Activated CD8-positive, alpha-beta memory T cell treated with anti-CD3 and anti-CD28 coated beads, Interleukin-2, amount 10 ng/mL, durations not matched to agents 7 days and 5 days (primary cell): ENCODE results near the gene POLD4. TPM values are rescaled to one million over a fixed set of nuclear protein-coding genes. Genes with fewer than 3 reads are reported as not detected.

Experiments
- ATAC-seq: fragments of 150-1000 bp; cut with Tn5 transposase; one replicate; pipeline ENCODE4 v1.10.0; 2021; ENCODE audit warnings: moderate library complexity
- CTCF ChIA-PET: fragments of 350-600 bp; sonication (Branson Sonifier 250); formaldehyde crosslinking; loops from one replicate; lab custom pipeline; 2021; ENCODE audit warnings: antibody characterized with exemption; lab: Charles Lee
- DNase-seq: peaks from one replicate; pipeline ENCODE4 v3.0.0-alpha.2; 2020
- H3K27ac Mint-ChIP-seq: one replicate; pipeline ENCODE4 v1.8.0; 2021; ENCODE audit warnings: mild to moderate bottlenecking, mixed read lengths
- H3K27me3 Mint-ChIP-seq: one replicate; pipeline ENCODE4 v1.8.0; 2021; ENCODE audit warnings: mixed read lengths
- H3K36me3 Mint-ChIP-seq: one replicate; pipeline ENCODE4 v1.8.0; 2021; ENCODE audit warnings: mild to moderate bottlenecking, mixed read lengths
- H3K4me1 Mint-ChIP-seq: one replicate; pipeline ENCODE4 v1.8.0; 2021; ENCODE audit warnings: mixed read lengths
- H3K4me3 Mint-ChIP-seq: one replicate; pipeline ENCODE4 v1.8.0; 2021; ENCODE audit warnings: mild to moderate bottlenecking, moderate library complexity, mixed read lengths
- H3K9me3 Mint-ChIP-seq: one replicate; pipeline ENCODE4 v1.8.0; 2022; ENCODE audit warnings: low read depth, mixed read lengths
- total RNA-seq, 2 experiments: library from RNA; stranded (reverse); gene quantifications; one replicate each; pipeline ENCODE4 v1.2.3, GENCODE V29; 2021

The POLD4 gene
- total RNA-seq, 2 experiments from 2014 or later = 36.5 to 49.6 TPM

DNA sequence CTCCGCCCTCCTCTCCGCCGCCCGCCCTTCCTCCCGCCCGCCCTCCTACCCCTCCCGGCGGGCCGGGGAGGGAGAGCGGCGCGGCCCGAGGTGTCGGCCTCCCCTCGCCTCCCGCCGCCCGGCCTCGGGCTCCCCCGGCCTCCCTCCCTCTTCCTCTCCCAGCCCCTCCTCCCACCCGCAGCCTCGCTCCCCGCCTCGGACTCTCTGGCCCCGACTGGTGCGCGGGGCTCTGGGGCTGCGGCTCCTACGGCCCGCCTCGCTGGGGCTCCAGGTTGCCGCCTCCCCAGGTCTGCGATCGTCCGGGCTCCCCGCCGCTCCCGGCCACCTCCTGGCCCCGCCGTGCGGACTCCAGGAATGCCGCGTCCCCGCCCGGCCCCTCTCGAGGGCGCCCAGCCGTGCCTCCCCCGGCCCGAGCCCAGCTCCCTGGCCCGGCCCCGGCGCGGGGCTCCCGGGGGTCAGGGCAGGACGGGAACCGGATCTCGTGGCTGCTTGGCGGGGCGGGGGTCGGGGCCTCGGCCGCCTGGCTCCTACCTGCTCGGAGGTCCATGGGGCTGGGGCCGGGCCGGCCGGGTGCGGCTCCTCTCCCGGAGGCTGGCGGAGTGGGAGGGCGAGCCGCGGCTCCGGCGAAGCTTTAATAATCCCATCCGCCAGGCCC lies 19.8 kb upstream of the POLD4 start, which contains the start of gene CLCF1:
CLCF1 (minus strand) TSS at position 606 of the 655 bp plus-strand sequence; CDS start at position 547, 59 bp downstream.
- Mint-ChIP-seq H3K4me1 (peaks cover 45% of the 10 kb centered on the region), H3K4me3 (peak within 1 kb of the TSS; percentile 72), H3K27me3 (peaks cover 70% of the 10 kb centered on the region), H3K9me3 (no peaks in the 10 kb centered on the region), H3K27ac (peak within 1 kb of the TSS; percentile 65), H3K36me3 (no peaks in the 10 kb centered on the region)
- DNase-seq = no peak
- CTCF ChIA-PET = interaction anchor here (0.7 to 32.6 kb wide), 8 partner anchors 3 to 257 kb away, joined by 3 to 1153 read pairs (median 6); partner anchors contain the start of genes CLCF1, PITPNM1, POLD4 and PPP1CA
- peak; percentile 37 for ATAC-seq

DNA sequence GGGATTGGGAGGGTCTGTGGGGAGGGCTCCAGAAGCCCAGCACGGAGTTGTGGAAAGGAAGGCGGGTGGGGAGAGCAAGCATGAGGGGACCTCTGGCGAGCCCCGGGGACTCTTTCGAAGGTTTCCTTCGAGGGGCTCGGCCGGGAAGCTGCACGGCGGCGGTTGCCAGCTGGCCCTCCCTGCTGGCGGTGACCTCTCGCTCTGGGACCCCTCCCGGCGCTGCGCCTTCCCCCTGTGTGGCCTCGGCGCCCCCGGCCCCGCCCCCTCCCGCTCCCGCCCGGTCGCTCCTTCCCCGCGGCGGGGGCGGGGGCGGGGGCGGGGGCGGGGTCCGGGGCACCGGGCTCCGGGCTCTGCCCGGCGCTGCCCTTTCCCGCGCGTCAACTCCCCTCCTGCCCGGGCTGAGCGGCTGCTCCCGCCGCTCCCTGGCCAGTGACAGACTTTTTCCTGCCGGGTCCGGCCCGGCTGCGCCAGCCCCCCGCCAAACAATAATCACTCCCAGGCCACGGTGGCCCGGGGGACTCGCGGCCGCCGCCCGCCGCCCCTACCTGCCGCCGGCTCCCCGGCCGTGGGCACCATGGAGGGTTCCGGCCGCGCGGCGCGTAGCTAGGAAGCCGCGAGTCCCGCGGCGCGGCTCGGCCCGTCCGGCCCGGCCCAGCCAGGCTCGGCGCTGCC lies 19.1 kb upstream of the POLD4 start:
- no peak overlapping the region for H3K4me3 Mint-ChIP-seq
- peaks cover 66% of the 10 kb centered on the region for H3K27me3 Mint-ChIP-seq
- H3K36me3 Mint-ChIP-seq = no peaks in the 10 kb centered on the region

DNA sequence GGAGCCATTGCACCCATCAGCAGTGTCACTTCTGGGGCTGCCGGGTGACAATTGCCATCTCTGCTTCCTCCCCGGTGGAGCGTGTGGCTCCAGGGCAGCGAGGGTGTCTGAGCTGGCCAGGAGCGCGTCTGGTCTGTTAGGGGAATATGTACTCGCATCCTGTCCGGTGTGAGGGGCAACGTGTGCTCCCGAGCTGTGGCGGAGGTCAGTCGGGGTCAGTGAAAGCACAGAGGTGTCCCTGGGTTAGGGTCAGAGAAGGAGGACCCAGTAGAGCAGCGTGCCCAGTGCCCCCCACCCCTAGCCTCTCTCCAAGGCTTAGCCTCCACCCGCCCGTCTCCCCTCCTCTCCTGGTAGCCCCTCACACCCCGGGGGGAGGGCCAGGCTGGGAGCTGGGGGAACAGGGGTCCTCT lies 18.6 kb upstream of the POLD4 start:
- DNase-seq = no peak
- Mint-ChIP-seq H3K36me3 (no peaks in the 10 kb centered on the region), H3K4me3 (peak overlapping the region; percentile 44), H3K9me3 (no peaks in the 10 kb centered on the region), H3K4me1 (peaks cover 50% of the 10 kb centered on the region), H3K27me3 (peaks cover 63% of the 10 kb centered on the region), H3K27ac (no peak overlapping the region)
- no peak for ATAC-seq
- CTCF ChIA-PET = interaction anchor here (1.0 to 32.6 kb wide), 3 partner anchors 5 to 29 kb away, joined by 3 to 1153 read pairs (median 1153); partner anchors contain the start of genes CLCF1, POLD4 and RAD9A

More for the DNA sequence above, 19.1 kb upstream of the POLD4 start:
- no peak for DNase-seq
- peak; percentile 3 for ATAC-seq
- CTCF ChIA-PET = interaction anchor here (0.8 to 32.6 kb wide), 5 partner anchors 4 to 256 kb away, joined by 3 to 1153 read pairs (median 9); partner anchors contain the start of genes CLCF1, POLD4 and RAD9A
- Mint-ChIP-seq H3K4me1 (peaks cover 50% of the 10 kb centered on the region), H3K27ac (no peak overlapping the region), H3K9me3 (no peaks in the 10 kb centered on the region)

DNA sequence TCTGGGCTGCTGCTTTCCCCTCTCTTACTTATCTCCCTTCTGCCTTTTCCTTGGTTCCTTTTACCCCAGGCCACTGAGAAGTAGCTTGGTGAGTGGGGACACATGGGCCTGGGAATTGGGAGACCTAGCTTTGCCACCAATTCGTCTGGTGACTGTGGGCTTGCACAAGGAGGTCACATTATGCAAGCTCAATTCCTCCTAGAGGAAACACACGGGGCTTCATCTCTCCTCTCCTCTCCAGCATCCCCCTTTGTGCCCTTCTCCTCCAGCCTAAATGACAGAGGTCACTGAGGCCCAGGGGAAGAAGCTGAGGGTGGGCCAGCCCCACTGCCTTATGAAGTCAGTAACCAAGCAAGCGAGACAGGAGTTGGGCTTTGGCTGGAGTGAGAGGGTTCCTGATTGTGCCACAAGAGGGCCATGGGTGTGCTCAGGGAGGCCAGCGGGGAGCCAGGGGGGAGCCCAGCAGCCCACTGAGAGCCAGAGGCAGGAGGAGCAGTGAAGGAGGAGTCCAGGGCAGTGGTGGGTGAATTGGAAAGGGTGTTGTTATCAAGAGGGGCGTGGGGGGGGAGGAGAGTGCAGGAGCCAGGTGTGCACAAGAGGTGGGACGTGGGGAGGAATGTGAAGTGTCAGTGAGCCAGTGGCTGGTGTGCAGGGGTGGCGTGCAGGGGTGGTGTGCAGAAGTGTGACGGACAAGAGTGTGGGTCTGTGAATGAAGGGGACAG lies 18.0 kb upstream of the POLD4 start:
- peak overlapping the region; percentile 44 for H3K4me3 Mint-ChIP-seq
- CTCF ChIA-PET = interaction anchor here (1.0 to 32.6 kb wide), 5 partner anchors 5 to 32 kb away, joined by 3 to 1153 read pairs (median 24); partner anchors contain the start of genes CLCF1, POLD4 and RAD9A
- ATAC-seq (no peak), DNase-seq (no peak)
- peaks cover 58% of the 10 kb centered on the region for H3K27me3 Mint-ChIP-seq
- no peak overlapping the region for H3K27ac Mint-ChIP-seq
- H3K36me3 Mint-ChIP-seq = no peaks in the 10 kb centered on the region
- peaks cover 50% of the 10 kb centered on the region for H3K4me1 Mint-ChIP-seq
- no peaks in the 10 kb centered on the region for H3K9me3 Mint-ChIP-seq

DNA sequence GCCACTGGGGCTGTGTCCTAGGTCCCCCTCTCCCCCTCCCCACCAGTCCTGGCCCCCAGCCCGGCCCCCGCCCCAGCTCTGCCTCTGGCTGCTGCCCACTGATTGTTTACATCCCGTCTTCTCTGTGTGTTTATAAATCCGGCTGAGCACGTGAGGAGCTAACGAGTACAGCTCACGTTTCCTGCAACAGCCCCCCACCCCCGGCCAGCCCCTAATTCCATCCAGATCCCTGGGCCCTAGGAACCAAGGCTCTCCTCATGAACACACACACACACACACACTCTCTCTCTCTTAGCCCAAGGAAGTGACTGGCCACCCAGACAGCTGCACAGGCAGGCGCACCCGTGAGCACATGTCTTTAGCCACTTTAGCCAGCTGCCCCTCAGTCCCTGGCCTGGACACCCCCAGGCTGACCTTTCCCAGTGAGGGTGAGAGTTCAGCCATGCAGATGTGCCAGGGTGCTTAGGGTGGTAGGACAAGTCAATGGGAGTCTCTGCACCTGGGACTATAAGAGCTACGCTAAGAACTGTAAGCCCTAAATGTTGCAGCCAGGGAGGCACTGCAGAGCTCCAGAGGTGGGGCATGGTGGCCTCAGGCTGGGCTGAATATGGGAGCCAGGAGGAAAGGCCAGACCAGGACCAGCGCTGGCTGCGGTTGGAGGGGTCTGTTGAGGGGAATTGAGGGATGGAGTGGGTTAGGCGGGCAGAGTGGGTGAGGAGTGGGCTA lies 17.2 kb upstream of the POLD4 start:
- H3K4me1 Mint-ChIP-seq = peaks cover 48% of the 10 kb centered on the region
- H3K36me3 Mint-ChIP-seq = no peaks in the 10 kb centered on the region
- no peak for ATAC-seq
- H3K27me3 Mint-ChIP-seq = peaks cover 59% of the 10 kb centered on the region
- H3K27ac Mint-ChIP-seq = no peak overlapping the region
- H3K4me3 Mint-ChIP-seq = no peak overlapping the region
- CTCF ChIA-PET = interaction anchor here (1.2 to 32.6 kb wide), 6 partner anchors 6 to 244 kb away, joined by 3 to 1153 read pairs (median 14); partner anchors contain the start of genes CLCF1, PITPNM1, POLD4 and RAD9A
- DNase-seq = no peak
- no peaks in the 10 kb centered on the region for H3K9me3 Mint-ChIP-seq

DNA sequence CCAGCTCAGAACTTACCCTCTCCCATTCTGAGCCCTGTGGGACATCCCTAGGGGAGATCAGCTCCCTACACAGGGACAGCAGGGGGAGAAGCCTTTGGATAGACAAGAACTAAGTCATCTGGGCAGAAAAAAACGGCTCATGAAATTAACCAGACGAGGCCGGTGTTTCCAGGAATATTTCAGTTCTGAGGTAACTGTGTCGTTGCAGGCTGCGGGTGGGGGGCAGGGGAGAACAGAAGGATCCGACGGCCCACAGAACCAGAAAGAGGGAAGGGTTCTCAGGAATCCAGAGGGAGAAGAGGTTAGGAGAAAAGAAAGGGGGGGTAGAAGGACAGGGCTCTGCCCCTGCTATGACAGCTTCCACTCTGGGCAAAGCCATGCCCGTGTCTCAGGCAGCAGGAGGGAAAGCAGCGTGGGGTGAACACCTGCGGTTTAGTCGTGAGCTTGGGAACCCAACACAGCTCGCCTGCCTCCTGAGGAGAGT lies 16.5 kb upstream of the POLD4 start:
- no peak overlapping the region for H3K4me3 Mint-ChIP-seq
- no peaks in the 10 kb centered on the region for H3K36me3 Mint-ChIP-seq
- no peaks in the 10 kb centered on the region for H3K9me3 Mint-ChIP-seq
- ATAC-seq (no peak), DNase-seq (no peak)
- H3K27me3 Mint-ChIP-seq = peaks cover 62% of the 10 kb centered on the region
- CTCF ChIA-PET = interaction anchor here (1.2 to 32.6 kb wide), 7 partner anchors 7 to 245 kb away, joined by 3 to 1153 read pairs (median 5); partner anchors contain the start of genes CLCF1, PITPNM1, POLD4 and RAD9A
- peaks cover 48% of the 10 kb centered on the region for H3K4me1 Mint-ChIP-seq
- no peak overlapping the region for H3K27ac Mint-ChIP-seq

DNA sequence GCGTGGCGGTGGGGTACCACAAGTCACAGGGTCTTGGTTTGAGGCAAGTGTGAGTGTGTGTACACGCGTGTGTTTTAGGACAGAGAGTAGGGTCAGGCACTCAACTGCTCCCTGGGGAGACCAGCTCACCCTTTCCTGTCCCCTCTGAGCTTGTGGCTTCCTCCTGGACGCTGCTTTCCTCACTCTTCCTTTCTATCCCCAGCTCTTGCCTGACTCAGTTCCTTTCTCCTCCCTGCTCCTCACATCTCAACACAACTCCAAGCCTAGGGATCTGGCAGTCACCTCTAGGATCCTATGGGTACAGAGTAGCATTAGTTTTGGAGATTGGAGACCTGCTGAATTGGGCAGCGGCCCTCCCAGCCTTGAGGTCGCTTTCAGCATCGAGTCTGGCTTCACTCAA lies 15.9 kb upstream of the POLD4 start:
- Mint-ChIP-seq H3K27me3 (peaks cover 58% of the 10 kb centered on the region), H3K27ac (no peak overlapping the region), H3K36me3 (no peaks in the 10 kb centered on the region), H3K9me3 (no peaks in the 10 kb centered on the region), H3K4me1 (peaks cover 48% of the 10 kb centered on the region), H3K4me3 (no peak overlapping the region)
- DNase-seq = no peak
- ATAC-seq = no peak
- CTCF ChIA-PET = interaction anchor here (1.2 to 32.6 kb wide), 6 partner anchors 7 to 245 kb away, joined by 3 to 1153 read pairs (median 14); partner anchors contain the start of genes CLCF1, PITPNM1, POLD4 and RAD9A

DNA sequence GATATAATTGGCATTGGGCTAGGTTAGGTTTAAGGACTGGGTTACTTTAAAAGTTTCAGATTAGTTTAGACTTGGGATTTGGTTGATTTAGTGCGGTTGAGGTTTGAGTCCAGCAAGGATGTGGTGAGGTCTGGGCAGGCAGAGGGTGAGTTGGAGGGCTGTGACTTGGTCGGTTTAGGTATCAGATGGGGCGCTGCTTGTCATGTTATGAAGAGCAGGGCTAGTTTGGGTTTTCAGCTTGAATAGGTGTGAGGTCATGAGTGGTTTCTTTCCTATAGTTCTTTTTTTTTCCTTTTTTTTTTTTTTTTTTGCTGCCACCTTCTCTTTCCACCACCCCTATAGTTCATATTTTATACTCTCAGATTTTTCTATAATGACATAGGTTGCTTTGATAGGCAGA lies 15.3 kb upstream of the POLD4 start:
- H3K9me3 Mint-ChIP-seq = no peaks in the 10 kb centered on the region
- peaks cover 49% of the 10 kb centered on the region for H3K4me1 Mint-ChIP-seq
- H3K4me3 Mint-ChIP-seq = no peak overlapping the region
- H3K27me3 Mint-ChIP-seq = peaks cover 53% of the 10 kb centered on the region
- H3K36me3 Mint-ChIP-seq = no peaks in the 10 kb centered on the region
- peak; percentile 78 for DNase-seq
- CTCF ChIA-PET = interaction anchor here (1.2 to 32.6 kb wide), 4 partner anchors 7 to 106 kb away, joined by 5 to 1153 read pairs (median 588); partner anchors contain the start of genes CLCF1, POLD4 and RAD9A
- peak; percentile 31 for ATAC-seq
- peak overlapping the region; percentile 51 for H3K27ac Mint-ChIP-seq

DNA sequence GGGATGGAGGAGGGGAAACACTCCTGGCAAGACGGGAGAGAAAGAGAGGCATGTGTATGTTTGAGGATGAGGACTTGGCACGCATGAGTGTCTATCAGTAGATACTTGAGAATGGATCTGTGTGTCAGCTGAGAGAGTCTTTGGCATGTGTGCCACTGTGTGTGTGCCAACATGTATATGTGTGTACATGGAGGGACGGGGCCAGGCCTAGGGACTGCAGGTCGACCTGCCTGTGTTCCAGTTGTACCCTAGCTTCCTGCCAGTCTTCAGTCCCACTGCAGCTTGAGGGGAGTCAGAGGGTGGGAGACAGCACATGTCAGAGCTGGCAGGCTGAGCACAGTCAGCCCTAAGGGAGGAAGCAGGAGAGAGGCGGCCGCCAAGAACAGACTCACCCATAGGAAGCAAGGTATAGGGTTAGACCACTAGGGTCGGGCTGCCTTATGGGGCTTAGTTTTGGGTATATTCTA lies 14.4 kb upstream of the POLD4 start:
- Mint-ChIP-seq H3K4me3 (no peak overlapping the region), H3K27ac (no peak overlapping the region), H3K27me3 (peaks cover 53% of the 10 kb centered on the region), H3K36me3 (no peaks in the 10 kb centered on the region), H3K4me1 (peaks cover 47% of the 10 kb centered on the region), H3K9me3 (no peaks in the 10 kb centered on the region)
- DNase-seq = no peak
- ATAC-seq = no peak
- CTCF ChIA-PET = interaction anchor here (4.2 to 32.6 kb wide), 3 partner anchors 6 to 22 kb away, joined by 24 to 1153 read pairs (median 1153); partner anchors contain the start of genes CLCF1, POLD4 and RAD9A

DNA sequence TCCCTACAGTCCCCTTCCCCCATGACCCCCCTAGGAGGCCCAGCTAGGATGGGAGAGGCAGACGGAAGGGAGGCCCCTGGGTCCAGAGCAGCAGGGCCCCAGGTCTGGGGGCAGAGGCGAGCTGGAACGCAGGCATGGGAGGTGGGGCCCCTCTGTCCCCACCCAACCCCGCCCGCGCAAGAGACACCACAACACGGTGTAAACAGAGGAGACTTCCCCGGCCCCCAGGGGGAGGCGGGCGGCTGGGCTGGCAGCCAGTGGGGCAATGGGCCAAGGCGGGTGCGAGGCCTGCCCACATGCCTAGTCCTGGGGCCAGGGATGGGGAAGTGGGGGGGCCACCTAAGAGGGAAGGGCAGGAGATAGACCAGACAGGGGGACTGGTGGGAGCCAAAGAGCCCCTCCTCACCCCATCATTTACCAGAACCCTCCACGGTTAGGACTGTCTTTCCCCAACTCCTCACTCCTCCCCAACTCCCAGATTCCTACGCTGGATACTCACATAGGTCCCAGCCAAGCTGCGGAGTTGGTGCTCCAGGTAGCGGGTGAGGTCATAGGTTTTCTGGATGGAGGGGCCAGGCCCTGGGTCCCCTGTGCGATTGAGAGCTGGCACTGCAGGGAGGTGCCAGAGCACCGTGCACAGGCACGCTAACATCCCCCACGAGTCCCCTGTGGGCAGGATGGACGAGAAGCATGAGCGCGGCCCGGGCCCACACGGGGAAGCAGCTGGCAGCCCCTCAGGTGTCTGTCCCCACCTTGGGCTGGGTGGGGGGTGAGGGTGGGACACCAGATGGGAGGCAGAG lies 13.8 kb upstream of the POLD4 start:
- ATAC-seq = no peak
- peaks cover 59% of the 10 kb centered on the region for H3K27me3 Mint-ChIP-seq

DNA sequence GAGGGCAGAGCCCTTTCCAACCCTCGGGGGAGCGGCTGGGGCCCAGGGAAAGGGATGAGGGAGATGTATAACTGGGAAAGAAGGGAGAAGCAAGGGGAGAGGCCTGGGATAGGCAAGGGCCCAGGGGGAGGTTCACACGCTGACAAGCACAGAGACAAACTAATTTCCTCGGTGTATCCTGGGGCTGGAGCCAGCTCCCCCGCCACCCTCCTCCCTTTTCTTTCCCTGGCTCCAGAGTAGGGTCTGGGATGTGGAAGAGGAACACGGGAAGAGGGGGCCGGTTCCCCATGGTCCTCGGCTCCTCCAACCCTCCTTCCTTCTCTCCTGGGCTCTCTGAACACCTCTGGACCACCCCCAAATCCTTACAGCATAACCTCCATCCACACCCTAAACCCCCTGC lies 13.2 kb upstream of the POLD4 start:
- CTCF ChIA-PET = interaction anchor here (26.6 to 32.6 kb wide), 2 partner anchors 5 to 10 kb away, joined by 1153 read pairs; partner anchors contain the start of genes CLCF1, POLD4 and RAD9A
- H3K27ac Mint-ChIP-seq = no peak overlapping the region
- DNase-seq (no peak), ATAC-seq (no peak)
- no peaks in the 10 kb centered on the region for H3K9me3 Mint-ChIP-seq
- H3K36me3 Mint-ChIP-seq = no peaks in the 10 kb centered on the region
- peaks cover 43% of the 10 kb centered on the region for H3K4me1 Mint-ChIP-seq
- H3K27me3 Mint-ChIP-seq = peaks cover 59% of the 10 kb centered on the region
- no peak overlapping the region for H3K4me3 Mint-ChIP-seq

More for the DNA sequence above, 13.8 kb upstream of the POLD4 start:
- H3K27ac Mint-ChIP-seq = no peak overlapping the region
- no peaks in the 10 kb centered on the region for H3K36me3 Mint-ChIP-seq
- no peaks in the 10 kb centered on the region for H3K9me3 Mint-ChIP-seq
- peaks cover 47% of the 10 kb centered on the region for H3K4me1 Mint-ChIP-seq
- CTCF ChIA-PET = interaction anchor here (4.2 to 32.6 kb wide), 3 partner anchors 5 to 21 kb away, joined by 24 to 1153 read pairs (median 1153); partner anchors contain the start of genes CLCF1, POLD4 and RAD9A
- no peak overlapping the region for H3K4me3 Mint-ChIP-seq
- DNase-seq = no peak
